ENCODE data around the gene MAD2L2.

MAD2L2 gene

DNA sequence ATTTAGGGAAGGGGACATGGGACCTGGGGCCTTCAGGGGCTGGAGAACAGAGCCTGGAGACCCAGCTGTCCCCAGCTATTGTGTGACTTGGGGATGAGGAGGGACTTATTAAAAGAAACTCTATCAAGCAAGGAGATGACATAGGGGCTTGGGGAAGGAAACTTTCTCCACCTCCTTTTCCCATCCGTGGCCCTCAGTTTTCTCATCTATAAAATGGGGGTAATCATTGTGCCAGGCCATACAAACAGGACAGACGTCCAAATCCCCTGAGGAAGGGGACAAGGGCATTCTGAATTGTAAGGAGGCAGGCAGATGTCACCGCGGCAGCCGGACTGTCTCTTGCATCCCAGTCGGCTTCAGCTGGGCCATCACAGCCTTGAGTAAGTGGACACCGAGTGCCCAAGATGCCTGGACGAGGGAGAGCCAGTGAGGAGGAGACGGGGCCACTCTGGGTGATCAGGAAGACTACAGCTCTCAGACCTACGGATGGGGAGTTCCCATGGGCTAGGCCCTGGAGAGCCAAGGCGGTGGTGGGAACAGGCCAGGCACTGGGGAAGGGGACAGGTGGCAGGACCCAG, 28.7 kb downstream of the MAD2L2 start:
- DNase-seq, result no peak

DNA sequence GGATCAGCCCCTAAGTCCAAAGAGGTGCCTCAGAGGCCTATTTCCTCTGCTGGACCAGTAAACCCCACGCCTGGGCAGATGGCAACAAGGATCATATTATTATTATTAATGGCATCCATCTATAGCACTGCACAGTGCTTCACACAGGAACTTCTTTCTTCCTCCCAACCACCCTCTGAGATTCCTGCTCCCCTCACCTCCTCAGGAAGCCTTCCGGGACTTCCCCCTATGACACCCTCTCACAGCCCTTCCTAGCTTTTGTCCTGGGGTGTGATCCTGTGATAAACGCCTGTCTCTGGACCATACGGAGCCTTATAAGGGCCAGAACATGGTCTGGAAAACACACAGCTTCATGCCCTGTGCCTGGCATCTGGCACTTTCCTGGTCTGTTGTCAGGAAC, 29.9 kb downstream of the MAD2L2 start:
- DNase-seq, result no peak

DNA sequence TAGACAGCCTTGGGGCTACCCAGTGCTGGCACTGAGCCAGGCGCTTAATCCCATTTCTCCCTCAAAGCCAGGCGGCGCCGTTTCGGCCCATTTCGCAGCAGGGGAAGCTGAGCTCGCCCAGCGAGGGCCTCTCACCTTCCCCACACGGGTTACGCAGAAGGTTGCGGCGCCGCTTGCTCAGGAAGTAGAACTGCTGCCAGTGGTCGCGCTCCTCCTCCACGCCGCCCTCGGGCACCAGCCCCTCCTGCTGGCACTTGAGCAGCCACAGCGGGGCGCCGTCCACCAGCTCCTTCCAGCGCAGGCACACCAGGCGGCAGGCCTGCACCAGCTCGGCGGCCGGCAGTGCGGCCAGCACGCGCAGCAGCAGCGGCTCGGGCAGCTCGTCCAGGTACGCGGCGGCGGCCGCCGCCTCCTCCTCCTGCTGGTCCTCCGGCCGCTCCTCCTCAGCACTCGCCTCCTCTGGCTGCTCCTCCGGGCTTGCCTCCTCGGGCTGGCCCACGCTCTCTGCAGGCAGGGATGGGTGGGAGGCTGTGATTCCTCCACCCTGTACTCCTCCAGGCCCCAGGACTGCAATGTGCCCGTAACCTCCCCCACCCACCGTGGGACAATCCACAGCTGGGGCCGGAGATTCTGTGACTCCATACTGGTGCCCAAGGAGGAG, 30.5 kb downstream of the MAD2L2 start:
- peak; percentile 82 for DNase-seq

DNA sequence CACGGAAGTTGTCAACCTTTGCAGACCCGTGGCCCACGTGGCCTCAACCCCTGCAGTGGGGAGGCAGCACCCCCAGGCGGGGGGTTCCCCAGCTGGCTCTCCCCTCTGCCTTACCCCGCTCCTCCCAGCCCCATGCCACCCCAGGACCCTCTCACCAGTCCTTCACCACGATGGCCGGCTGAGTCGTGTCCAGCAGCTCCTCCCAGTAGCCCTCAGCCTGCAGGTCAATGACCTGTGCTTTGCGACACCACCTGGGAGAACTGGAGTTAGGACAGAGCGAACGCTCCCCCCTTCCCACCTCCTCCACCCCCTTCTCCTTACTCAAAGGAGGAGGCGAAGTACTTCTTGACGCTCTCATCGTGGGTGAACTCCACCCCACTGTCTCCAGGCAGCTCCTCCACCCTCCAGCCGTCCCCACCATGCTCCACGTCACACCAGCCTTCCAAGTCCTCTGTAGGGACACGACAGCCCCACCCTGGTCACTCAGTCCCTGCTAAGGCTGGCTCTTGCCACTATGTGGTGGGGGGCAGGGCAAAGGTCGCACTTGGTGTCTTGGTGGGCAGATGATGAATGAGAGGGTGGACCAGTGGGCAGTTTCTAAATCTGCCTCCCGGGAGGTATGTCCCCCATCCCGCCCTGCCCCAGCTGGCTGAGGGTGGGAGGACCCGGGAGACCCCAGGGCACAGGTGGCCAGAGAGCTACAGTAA, 31.2 kb downstream of the MAD2L2 start:
- DNase-seq, result no peak

DNA sequence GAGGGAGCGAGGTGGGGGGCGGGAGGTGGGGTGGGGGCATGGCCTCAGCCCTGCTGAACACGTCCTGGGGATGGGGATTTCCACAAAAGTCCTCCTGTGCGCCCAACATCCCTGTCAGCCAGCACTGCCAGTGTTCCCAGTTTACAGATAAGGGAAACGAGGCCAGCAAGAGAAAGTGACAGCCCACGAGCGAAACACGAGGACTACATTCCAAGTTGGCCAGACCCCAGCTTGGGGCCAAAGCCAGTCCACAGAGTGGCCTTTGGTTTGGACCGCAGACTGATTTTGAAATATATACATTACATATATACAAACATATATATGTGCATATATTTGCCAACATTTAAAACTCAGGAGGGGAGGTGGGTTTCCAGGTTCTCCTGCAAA, 31.7 kb downstream of the MAD2L2 start:
- no peak for DNase-seq

DNA sequence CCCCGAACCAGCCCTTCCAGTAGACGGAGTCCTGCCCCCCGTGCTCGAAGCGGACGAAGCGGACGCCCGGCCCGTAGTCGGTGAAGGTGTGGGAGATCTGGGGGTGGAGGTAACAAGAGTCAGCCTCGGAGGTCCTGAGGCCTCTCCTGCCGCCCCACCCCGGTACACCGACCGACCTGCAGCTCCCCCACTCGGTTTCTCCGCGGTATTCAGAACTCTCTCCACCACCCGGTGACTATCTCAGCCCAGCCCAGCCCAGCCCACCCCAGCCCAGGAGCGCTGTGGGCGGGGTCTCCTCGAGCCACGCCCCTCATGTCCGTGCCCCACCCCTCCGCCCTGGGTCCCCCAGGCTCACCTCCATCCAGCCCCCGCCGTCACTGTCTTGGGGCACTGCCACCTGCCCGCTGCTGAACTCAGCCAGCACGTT, 32.2 kb downstream of the MAD2L2 start:
- DNase-seq, result peak; percentile 58

- DNase-seq, result no peak
These were observed 32.9 kb downstream of the MAD2L2 start for GRCh38 chr1:11648039-11648438.

- no peak for DNase-seq
These were observed 33.6 kb downstream of the MAD2L2 start for GRCh38 chr1:11647333-11647732.

GRCh38 chr1:11646317-11646716, 34.6 kb downstream of the MAD2L2 start:
- DNase-seq, result no peak

- DNase-seq, result peak; percentile 93
These were observed 35.2 kb downstream of the MAD2L2 start for GRCh38 chr1:11645670-11646265.

DNA sequence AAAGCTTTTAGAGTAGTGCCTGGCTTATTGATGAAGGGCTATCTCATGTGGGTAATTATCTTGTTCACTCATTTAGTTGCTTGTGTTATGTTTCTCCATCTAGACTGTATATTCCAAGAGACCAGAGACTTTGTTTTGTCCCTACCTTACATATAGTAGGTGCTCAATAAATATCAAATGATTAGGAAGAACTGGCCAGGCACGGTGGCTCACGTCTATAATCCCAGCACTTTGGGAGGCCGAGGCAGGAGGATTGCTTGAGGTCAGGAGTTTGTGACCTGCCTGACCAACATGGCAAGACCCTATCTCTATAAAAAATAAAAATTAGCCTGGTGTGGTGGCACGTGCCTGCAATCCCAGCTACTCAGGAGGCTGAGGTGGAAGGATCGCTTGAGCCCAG, 35.7 kb downstream of the MAD2L2 start:
- no peak for DNase-seq

DNA sequence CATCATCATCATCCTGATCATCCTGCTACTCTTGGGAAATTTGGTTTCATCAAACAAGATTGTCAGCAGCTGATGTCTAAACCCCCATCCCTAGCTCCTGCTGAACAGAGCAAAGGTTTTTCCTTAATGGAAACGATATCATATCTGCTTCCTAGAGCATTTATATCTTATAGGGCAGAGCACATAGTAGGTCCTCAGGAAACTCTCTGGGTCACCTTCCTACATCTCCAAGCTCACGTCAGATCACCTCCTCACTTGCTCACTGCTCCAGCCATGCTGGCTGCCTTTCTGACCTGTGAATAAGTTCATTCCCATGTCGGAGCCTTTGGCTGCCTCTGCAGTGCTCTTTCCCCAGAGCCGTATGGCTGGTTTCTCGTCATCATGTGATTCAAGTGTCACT, 37.2 kb downstream of the MAD2L2 start:
- peak; percentile 39 for DNase-seq

- peak; percentile 92 for DNase-seq
These were observed 38.4 kb downstream of the MAD2L2 start for GRCh38 chr1:11642418-11643017.

DNA sequence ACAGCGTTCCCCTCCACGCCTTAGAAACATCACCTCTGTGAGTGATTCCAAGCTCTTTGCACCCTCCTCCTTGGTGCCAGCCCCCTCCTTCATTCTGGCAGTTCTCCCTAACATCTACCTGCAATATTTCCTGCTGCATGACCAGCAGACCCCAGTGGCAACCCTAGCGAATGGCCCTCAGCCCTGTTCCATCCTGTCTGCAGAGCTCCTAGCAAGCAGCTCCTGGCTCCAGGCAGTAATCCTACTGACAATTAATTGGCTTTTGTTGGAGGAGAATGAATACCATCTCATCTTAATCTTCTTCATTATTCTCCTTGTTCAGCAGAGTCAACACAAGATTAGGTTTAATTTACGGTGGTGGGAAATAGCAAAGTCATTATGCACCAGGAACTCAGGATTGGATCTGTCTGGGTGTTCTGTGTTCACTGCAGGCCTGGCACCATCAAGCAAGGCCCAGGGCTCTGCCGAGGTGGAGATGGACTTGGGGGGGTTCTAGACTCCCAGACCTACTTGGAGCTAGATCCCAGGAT, 39.1 kb downstream of the MAD2L2 start:
- DNase-seq, result peak; percentile 99

DNA sequence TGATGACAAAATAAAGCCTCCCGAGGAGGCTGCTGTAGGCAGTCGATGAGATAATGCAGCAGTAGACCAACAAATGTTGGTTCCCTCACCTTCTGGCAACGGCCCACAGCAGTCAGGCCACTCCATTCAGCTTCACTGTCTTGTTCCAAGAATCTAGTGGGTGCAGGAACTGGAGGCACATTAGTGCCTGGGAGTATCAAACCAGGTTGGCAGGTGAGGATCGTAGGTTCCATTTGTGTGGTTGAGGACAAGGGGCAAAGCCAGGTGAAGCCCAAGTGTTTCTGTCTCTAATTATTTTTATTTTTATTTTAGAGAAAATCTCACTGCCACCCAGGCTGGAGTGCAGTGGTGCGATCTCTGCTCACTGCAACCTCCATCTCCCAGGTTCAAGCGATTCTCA, 40.0 kb downstream of the MAD2L2 start:
- DNase-seq, result no peak

GRCh38 chr1:11640101-11640500, 40.8 kb downstream of the MAD2L2 start:
- no peak for DNase-seq

DNA sequence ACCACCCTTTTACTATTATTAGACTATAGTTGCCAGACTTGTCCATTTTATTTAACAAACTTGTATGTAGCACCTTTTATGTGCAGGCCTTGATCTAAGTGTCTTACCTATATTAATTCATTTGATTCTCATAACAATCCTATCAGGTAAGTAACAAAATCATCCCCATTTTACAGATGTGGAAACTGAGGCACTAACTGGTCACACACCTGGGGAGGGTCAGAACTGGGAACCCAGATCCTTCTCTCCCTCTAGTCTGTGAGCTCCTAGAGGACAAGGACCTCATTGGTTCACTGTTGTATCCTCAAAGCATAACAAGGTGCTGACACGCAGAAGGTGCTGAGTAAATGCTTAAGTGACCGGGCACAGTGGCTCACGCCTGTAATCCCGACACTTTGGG, 41.6 kb downstream of the MAD2L2 start:
- DNase-seq, result no peak

GRCh38 chr1:11638121-11638520, 42.8 kb downstream of the MAD2L2 start:
- DNase-seq, result no peak

- DNase-seq, result no peak
These were observed 46.4 kb downstream of the MAD2L2 start for GRCh38 chr1:11634365-11635192.

DNA sequence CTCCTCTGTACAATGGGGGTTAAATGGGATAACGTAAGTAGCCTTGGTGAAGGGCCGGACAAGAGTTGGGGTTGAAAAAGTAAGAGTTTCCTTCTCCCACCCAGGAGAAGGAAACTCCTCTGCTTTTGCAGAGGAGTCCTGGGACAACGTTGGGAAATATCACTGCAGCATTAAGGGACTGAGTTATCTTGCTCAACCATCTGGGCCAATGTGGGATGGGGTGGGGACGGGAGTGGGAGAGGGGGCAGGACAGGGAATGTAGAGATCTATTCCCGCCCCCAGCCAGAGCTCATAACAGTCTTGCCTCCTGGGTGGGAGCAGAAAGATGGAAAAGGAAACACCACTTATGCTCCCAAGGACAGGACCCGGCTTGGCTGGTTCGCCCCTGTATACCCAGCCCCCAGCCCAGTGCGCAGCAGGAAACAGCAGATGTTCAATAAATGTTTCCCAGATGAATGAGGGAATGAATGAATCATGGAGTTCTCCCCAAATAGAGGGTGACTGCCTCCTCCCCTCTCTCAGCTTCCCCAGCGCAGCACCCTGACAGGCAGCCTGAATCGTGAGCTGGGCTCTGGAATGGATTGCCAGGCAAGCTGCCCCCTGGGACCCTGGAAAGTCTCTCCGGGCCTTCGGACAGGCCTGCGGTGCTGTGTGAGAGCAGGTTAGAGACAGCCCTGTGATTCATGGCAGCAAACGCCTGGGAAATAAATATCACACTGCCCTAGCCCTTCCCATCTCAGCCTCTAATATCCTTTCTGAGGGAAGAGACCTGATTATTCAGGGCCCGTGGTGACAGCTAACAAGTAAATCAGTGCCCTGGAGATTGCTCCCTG, 51.5 kb downstream of the MAD2L2 start:
- peak; percentile 56 for DNase-seq

DNA sequence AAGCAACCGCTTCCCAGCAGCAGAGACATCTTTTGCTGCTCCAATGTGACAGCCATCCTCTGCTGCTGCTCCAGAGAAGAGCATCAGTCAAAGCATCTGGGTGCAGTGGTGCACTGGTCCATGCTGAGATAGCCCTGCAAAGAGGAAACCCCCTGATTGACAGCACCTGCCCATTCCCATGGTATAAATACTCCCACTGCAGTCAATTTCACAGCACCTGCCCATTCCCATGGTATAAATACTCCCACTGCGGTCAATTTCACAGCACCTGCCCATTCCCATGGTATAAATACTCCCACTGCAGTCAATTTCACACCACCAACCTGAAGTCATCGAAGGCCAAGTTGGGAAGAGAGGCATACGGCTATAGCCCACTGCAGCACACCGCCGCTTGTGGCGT, 52.2 kb downstream of the MAD2L2 start:
- DNase-seq, result no peak

All from NCI-H82 (cell line).